Tibial nerve (tissue), 4 donors: ENCODE data around the gene COA8.

ENCODE experiments used
- EP300 ChIP-seq, 2 donors: sonication (generic); formaldehyde crosslinking; IDR thresholded peaks; one replicate each; pipeline ENCODE4 v1.6.1; 2017; ENCODE audit warnings: antibody characterized with exemption in 2 of 2, mild to moderate bottlenecking in 1 of 2
- POLR2A ChIP-seq, 2 donors: fragments of 450-650 bp; IDR thresholded peaks; one replicate each; pipeline ENCODE4 v1.6.1; 2017; ENCODE audit warnings: antibody characterized with exemption in 2 of 2, mild to moderate bottlenecking in 2 of 2, moderate library complexity in 2 of 2
- TF ChIP-seq, protein P1 (sequence below), 5 experiments: fragments of 200-600 bp in 3 of 5; fragments of 450-650 bp in 2 of 5; sonication (generic) in 3 of 5; IDR thresholded peaks; one replicate each; pipeline ENCODE4 v1.5.1; 2016 to 2019; ENCODE audit warnings: antibody characterized with exemption in 5 of 5, mild to moderate bottlenecking in 3 of 5, moderate library complexity in 2 of 5

DNA sequence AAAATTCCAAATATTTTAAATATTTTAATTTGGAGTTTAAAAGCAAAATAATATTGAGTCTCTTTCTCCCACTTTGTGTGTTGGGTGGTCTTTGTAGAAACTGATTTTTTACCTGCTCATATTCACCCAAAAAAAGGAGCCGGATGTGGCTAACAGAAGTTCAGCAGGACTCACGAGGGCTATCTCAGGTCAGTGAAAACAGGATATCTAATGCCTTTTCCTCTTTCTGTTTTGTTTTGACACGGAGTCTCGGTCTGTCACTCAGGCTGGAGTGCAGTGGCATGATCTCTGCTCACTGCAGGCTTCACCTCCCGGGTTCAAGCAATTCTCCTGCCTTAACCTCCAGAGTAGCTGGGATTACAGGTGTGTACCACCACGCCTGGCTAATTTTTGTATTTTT, 30.8 kb downstream of the COA8 start:
- TF ChIP-seq, protein P1, sequence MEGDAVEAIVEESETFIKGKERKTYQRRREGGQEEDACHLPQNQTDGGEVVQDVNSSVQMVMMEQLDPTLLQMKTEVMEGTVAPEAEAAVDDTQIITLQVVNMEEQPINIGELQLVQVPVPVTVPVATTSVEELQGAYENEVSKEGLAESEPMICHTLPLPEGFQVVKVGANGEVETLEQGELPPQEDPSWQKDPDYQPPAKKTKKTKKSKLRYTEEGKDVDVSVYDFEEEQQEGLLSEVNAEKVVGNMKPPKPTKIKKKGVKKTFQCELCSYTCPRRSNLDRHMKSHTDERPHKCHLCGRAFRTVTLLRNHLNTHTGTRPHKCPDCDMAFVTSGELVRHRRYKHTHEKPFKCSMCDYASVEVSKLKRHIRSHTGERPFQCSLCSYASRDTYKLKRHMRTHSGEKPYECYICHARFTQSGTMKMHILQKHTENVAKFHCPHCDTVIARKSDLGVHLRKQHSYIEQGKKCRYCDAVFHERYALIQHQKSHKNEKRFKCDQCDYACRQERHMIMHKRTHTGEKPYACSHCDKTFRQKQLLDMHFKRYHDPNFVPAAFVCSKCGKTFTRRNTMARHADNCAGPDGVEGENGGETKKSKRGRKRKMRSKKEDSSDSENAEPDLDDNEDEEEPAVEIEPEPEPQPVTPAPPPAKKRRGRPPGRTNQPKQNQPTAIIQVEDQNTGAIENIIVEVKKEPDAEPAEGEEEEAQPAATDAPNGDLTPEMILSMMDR (IDR thresholded peaks at IDR 0.05), result no peak
- TF ChIP-seq EP300 (IDR thresholded peaks at IDR 0.05) (no peak), POLR2A (IDR thresholded peaks at IDR 0.05) (no peak)
